H1 (cell line): ENCODE data around the gene ACTC1. TPM values are rescaled to one million over a fixed set of nuclear protein-coding genes. Genes with fewer than 3 reads are reported as not detected.

Experiments
- CTCF ChIA-PET: fragments of 300-600 bp; sonication (Branson Sonifier 250); formaldehyde crosslinking; loops from one replicate; lab custom pipeline; 2021; ENCODE audit not compliant: partially characterized antibody; lab: Charles Lee
- POLR2A ChIA-PET: fragments of 300-600 bp; sonication (Branson Sonifier 250); formaldehyde crosslinking; loops from one replicate; lab custom pipeline; 2021; ENCODE audit warnings: inconsistent platforms; ENCODE audit not compliant: partially characterized antibody; lab: Charles Lee
- DNase-seq, 2 experiments: peaks; one replicate each; pipeline versions ENCODE4 v3.0.0 to v3.0.0-alpha.2; 2010 to 2022; ENCODE audit warnings: low spot score in 2 of 2, low read depth in 1 of 2, mixed read lengths in 1 of 2
- FAIRE-seq: peaks from 2 replicates; lab custom pipeline; 2011; peaks lifted over from hg19 to GRCh38; lab: Jason Lieb, UNC
- H2AFZ ChIP-seq: 2 replicates; pipeline ENCODE4 v1.8.1; 2012; ENCODE audit warnings: low read length, inconsistent platforms
- H2AK5ac ChIP-seq: 2 replicates; pipeline ENCODE4 v1.6.1; 2013; ENCODE audit warnings: low read depth, low read length
- H2BK120ac ChIP-seq: replicated peaks from 2 replicates; pipeline ENCODE3; 2013; ENCODE audit warnings: low read depth, low read length, inconsistent platforms
- H2BK12ac ChIP-seq: 2 replicates; pipeline ENCODE4 v1.6.1; 2013; ENCODE audit warnings: low read depth, low read length
- H2BK15ac ChIP-seq: 2 replicates; pipeline ENCODE4 v1.6.1; 2013; ENCODE audit warnings: low read length
- H2BK20ac ChIP-seq: 2 replicates; pipeline ENCODE4 v1.6.1; 2013; ENCODE audit warnings: low read length
- H2BK5ac ChIP-seq: 2 replicates; pipeline ENCODE4 v1.6.1; 2013; ENCODE audit warnings: low read depth, low read length
- H3K14ac ChIP-seq: 2 replicates; pipeline ENCODE4 v1.6.1; 2013; ENCODE audit warnings: inconsistent platforms; ENCODE audit not compliant: insufficient read length
- H3K18ac ChIP-seq: 2 replicates; pipeline ENCODE4 v1.6.1; 2013; ENCODE audit warnings: low read length; ENCODE audit errors: extremely low read depth
- H3K23ac ChIP-seq: 2 replicates; pipeline ENCODE4 v1.6.1; 2013; ENCODE audit warnings: inconsistent platforms; ENCODE audit not compliant: insufficient read length
- H3K23me2 ChIP-seq: 2 replicates; pipeline ENCODE4 v1.6.1; 2013; ENCODE audit warnings: low read depth, low read length
- H3K27ac ChIP-seq: 2 replicates; pipeline ENCODE4 v1.6.1; 2011; ENCODE audit warnings: low read depth, low read length, inconsistent platforms
- H3K27me3 ChIP-seq, 4 experiments: replicated peaks in 1 of 4; 1 replicate in 1 of 4; 2 replicates in 3 of 4; pipeline versions ENCODE4 v1.6.1 to v1.8.1; 2011 to 2013; ENCODE audit warnings: low read length in 3 of 4, mild to moderate bottlenecking in 3 of 4, inconsistent platforms in 2 of 4, mixed read lengths in 2 of 4, moderate library complexity in 1 of 4; ENCODE audit not compliant: control insufficient read depth in 3 of 4, insufficient read depth in 3 of 4; ENCODE audit errors: extremely low read depth in 1 of 4
- H3K36me3 ChIP-seq, 4 experiments: 2 replicates each; pipeline versions ENCODE4 v1.6.1 to v1.8.1; 2011 to 2013; ENCODE audit warnings: mild to moderate bottlenecking in 4 of 4, low read length in 3 of 4, moderate library complexity in 2 of 4, control low read depth in 1 of 4, inconsistent platforms in 1 of 4; ENCODE audit not compliant: insufficient read depth in 4 of 4, control insufficient read depth in 2 of 4
- H3K4ac ChIP-seq: replicated peaks from 2 replicates; pipeline ENCODE3; 2013; ENCODE audit warnings: low read length, low read depth, mixed read lengths, inconsistent platforms; ENCODE audit not compliant: insufficient read length
- H3K4me1 ChIP-seq, 4 experiments: replicated peaks in 1 of 4; 1 replicate in 1 of 4; 2 replicates in 3 of 4; pipeline versions ENCODE4 v1.6.1 to v1.8.1; 2011 to 2013; ENCODE audit warnings: low read length in 3 of 4, inconsistent platforms in 2 of 4, mixed read lengths in 1 of 4; ENCODE audit not compliant: insufficient read depth in 4 of 4, control insufficient read depth in 3 of 4
- H3K4me2 ChIP-seq, 2 experiments: 2 replicates each; pipeline versions ENCODE4 v1.6.1 to v1.8.1; 2011 to 2013; ENCODE audit warnings: low read depth in 2 of 2, low read length in 2 of 2, control low read depth in 1 of 2, inconsistent platforms in 1 of 2, mild to moderate bottlenecking in 1 of 2; ENCODE audit not compliant: insufficient read depth in 1 of 2
- H3K4me3 ChIP-seq, 4 experiments: fragments of 200-600, 300-600 bp in 1 of 4; sonication (generic), shearing (Covaris generic), sonication (Bioruptor Twin) in 1 of 4; 2 replicates each; pipeline versions ENCODE4 v1.5.1 to v1.8.1; 2011 to 2016; ENCODE audit warnings: low read length in 4 of 4, low read depth in 3 of 4, control low read depth in 2 of 4, inconsistent platforms in 2 of 4, mild to moderate bottlenecking in 2 of 4, mixed read lengths in 1 of 4, moderate library complexity in 1 of 4; ENCODE audit not compliant: insufficient read depth in 2 of 4; ENCODE audit errors: extremely low read depth in 1 of 4
- H3K56ac ChIP-seq: replicated peaks from 2 replicates; pipeline ENCODE3; 2013; ENCODE audit warnings: low read depth, mild to moderate bottlenecking, mixed read lengths, low read length, inconsistent platforms; ENCODE audit not compliant: insufficient read length
- H3K79me1 ChIP-seq: 2 replicates; pipeline ENCODE4 v1.6.1; 2013; ENCODE audit warnings: low read depth, low read length, control low read depth
- H3K79me2 ChIP-seq, 2 experiments: 2 replicates each; pipeline versions ENCODE4 v1.6.1 to v1.8.1; 2012 to 2013; ENCODE audit warnings: low read length in 2 of 2, mild to moderate bottlenecking in 2 of 2, inconsistent platforms in 1 of 2; ENCODE audit not compliant: insufficient read depth in 2 of 2, control insufficient read depth in 1 of 2
- H3K9ac ChIP-seq, 4 experiments: replicated peaks in 1 of 4; 1 replicate in 1 of 4; 2 replicates in 3 of 4; pipeline versions ENCODE4 v1.6.1 to v1.8.1; 2011 to 2013; ENCODE audit warnings: low read depth in 3 of 4, low read length in 3 of 4, control low read depth in 2 of 4, mild to moderate bottlenecking in 2 of 4, moderate library complexity in 2 of 4, inconsistent platforms in 1 of 4; ENCODE audit errors: extremely low read depth in 1 of 4
- H3K9me3 ChIP-seq, 2 experiments: 2 replicates each; pipeline versions ENCODE4 v1.6.1 to v1.8.1; 2012 to 2013; ENCODE audit warnings: mild to moderate bottlenecking in 2 of 2, moderate library complexity in 2 of 2, control low read depth in 1 of 2, inconsistent platforms in 1 of 2, low read depth in 1 of 2, low read length in 1 of 2, mixed read lengths in 1 of 2; ENCODE audit not compliant: insufficient read depth in 2 of 2
- H4K20me1 ChIP-seq, 2 experiments: replicated peaks in 1 of 2; 2 replicates each; pipeline versions ENCODE3 to v1.8.1; 2011 to 2013; ENCODE audit warnings: inconsistent platforms in 2 of 2, low read length in 2 of 2, mild to moderate bottlenecking in 1 of 2; ENCODE audit not compliant: insufficient read depth in 2 of 2, control insufficient read depth in 1 of 2
- H4K5ac ChIP-seq: 2 replicates; pipeline ENCODE4 v1.6.1; 2013; ENCODE audit warnings: low read length, low read depth, mixed read lengths, inconsistent platforms; ENCODE audit not compliant: insufficient read length
- H4K8ac ChIP-seq: 2 replicates; pipeline ENCODE4 v1.8.0; 2013; ENCODE audit warnings: mild to moderate bottlenecking, moderate library complexity, low read length, inconsistent platforms; ENCODE audit not compliant: insufficient read depth; ENCODE audit errors: extremely low read depth
- H4K91ac ChIP-seq: replicated peaks from 2 replicates; pipeline ENCODE3; 2013; ENCODE audit warnings: low read length, mixed read lengths, inconsistent platforms; ENCODE audit not compliant: insufficient read length
- EGR1 ChIP-seq: IDR thresholded peaks from 2 replicates; pipeline ENCODE4 v1.6.1; 2011; ENCODE audit warnings: low read depth, low read length, borderline replicate concordance
- TEAD4 ChIP-seq: IDR thresholded peaks from 2 replicates; pipeline ENCODE4 v1.6.1; 2012; ENCODE audit warnings: low read depth, low read length, inconsistent platforms, mixed read lengths
- WGBS, 2 experiments: shearing (Covaris generic) in 1 of 2; methylation state at CpG; one replicate each; pipeline versions ENCODE4 v1.1.6 to v1.1.7; 2013 to 2015; ENCODE audit warnings: low lambda C conversion rate in 2 of 2, mixed read lengths in 2 of 2, inconsistent platforms in 1 of 2, low coverage in 1 of 2, missing lambda C conversion rate in 1 of 2; ENCODE audit not compliant: insufficient replicate concordance in 2 of 2, insufficient coverage in 1 of 2, insufficient read length in 1 of 2; ENCODE audit errors: extremely low coverage in 1 of 2, missing lambda C conversion rate in 1 of 2; 5-methylcytosine and 5-hydroxymethylcytosine counted together
- polyA plus RNA-seq, 7 experiments: library from polyadenylated mRNA; depleted of rRNA in 3 of 7; stranded (reverse) in 5 of 7; unstranded in 2 of 7; fragments of >200 nt in 5 of 7; fragments of 200-250 nt in 2 of 7; gene quantifications; 1 replicate in 5 of 7; 2 replicates in 1 of 7; 4 replicates in 1 of 7; pipeline versions ENCODE4 v1.2.1 to v1.2.3, GENCODE V29; 2011 to 2013; ENCODE audit warnings: missing spikeins in 2 of 7, mixed read lengths in 2 of 7
- total RNA-seq: library from RNA; stranded (reverse); fragmentation: NEBNext Ultra II Directional; extraction: Animal tissue kit (Norgen Biotek cat#: 25700); gene quantifications from 2 replicates; pipeline ENCODE4 v1.2.1, GENCODE V29; 2021
- TF ChIP-seq, protein P1 (sequence below): IDR thresholded peaks from 2 replicates; pipeline ENCODE4 v1.6.1; 2012; ENCODE audit warnings: inconsistent platforms

ACTC1 gene
- total and polyA plus RNA-seq, 2 of the 8 experiments (the other 6 are each of a cell fraction or from before 2014, with no cell fraction given), result 37.6 to 90.0 TPM

DNA sequence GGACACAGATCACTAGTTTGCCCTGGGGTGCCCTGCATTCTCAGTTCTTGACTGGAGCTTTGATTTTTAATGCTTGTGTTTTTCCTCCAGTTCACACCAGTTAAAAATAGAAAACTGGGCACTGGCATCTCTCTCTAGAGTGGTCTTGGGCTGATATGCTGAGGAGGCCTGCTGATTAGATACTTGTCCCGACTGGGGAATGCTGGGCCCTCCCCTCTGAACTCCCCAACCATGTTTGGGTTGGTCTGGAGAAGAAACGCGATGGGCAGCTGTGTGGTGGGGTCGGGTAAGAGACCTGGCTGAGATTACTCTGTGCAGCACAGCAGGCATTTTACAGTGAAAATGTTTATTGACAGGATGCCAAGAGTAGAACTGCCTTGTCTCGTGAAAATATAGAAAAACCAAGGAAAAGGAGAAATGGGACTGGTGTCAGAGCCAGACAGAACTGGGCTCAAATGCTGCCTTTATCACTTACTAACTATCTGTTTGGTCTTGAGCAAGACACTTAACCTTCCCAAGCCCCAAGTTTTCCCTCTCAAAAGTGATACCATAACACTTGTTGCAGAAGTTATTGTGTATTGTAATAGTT, 1.6 kb upstream of the ACTC1 start:
- Histone ChIP-seq H3K4me3 (no peak overlapping the region), H3K4me2 (no peak overlapping the region), H3K4me1 (peaks cover 4 to 14% (median 8%) of the 10 kb centered on the region in 4 experiments; a peak in 6 of 7 replicates), H4K5ac (no peak overlapping the region), H3K56ac (no peak overlapping the region), H4K91ac (no peak overlapping the region), H3K23me2 (peaks cover 2% of the 10 kb centered on the region; the same call in 1 of the 2 replicates), H2BK15ac (peak overlapping the region; percentile 14; the same call in 1 of the 2 replicates), H3K14ac (no peak overlapping the region), H3K27me3 (peaks cover 2 to 28% (median 15%) of the 10 kb centered on the region in 4 experiments; a peak in 6 of 7 replicates), H4K20me1 (no peaks in the 10 kb centered on the region), H4K8ac (no peak overlapping the region), H3K79me2 (no peaks in the 10 kb centered on the region), H3K18ac (no peak overlapping the region), H2BK12ac (no peak overlapping the region), H3K27ac (no peak overlapping the region), H3K23ac (no peak overlapping the region), H2BK5ac (no peak overlapping the region), H3K9ac (no peak overlapping the region), H2BK120ac (no peak overlapping the region), H3K4ac (no peak overlapping the region), H2AFZ (no peak overlapping the region), H3K36me3 (peaks cover 0 to 11% (median 0%) of the 10 kb centered on the region in 4 experiments; a peak in 1 of 8 replicates), H3K9me3 (no peaks in the 10 kb centered on the region), H2AK5ac (no peak overlapping the region), H3K79me1 (no peaks in the 10 kb centered on the region), H2BK20ac (no peak overlapping the region)
- CTCF ChIA-PET, result interaction anchor here (0.8 to 1.0 kb wide), 3 partner anchors 17 to 88 kb away, joined by 3 to 4 read pairs (median 3); no protein-coding TSS in a partner anchor
- no peak for FAIRE-seq
- WGBS, 2 experiments, result 90% methylated on average over 5 of the region's 5 CpGs; no CpG with 5 or more reads in 1 of the 2 experiments
- POLR2A ChIA-PET, result interaction anchor here (0.9 to 1.1 kb wide), 2 partner anchors 20 to 39 kb away, joined by 3 to 4 read pairs; no protein-coding TSS in a partner anchor
- no peak for TF ChIP-seq TEAD4
- TF ChIP-seq, protein P1, sequence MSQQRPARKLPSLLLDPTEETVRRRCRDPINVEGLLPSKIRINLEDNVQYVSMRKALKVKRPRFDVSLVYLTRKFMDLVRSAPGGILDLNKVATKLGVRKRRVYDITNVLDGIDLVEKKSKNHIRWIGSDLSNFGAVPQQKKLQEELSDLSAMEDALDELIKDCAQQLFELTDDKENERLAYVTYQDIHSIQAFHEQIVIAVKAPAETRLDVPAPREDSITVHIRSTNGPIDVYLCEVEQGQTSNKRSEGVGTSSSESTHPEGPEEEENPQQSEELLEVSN, result no peak
- TF ChIP-seq EGR1, result no peak
- no peak for DNase-seq
